K562 (cell line): ENCODE measurements around the gene CELSR2. TPM values are rescaled to one million over a fixed set of nuclear protein-coding genes. Genes with fewer than 3 reads are reported as not detected.

ENCODE experiments used
- BRCA1 ChIP-seq, 2 experiments: fragments of 450-650 bp in 1 of 2; sonication (generic) in 1 of 2; formaldehyde crosslinking in 1 of 2; IDR thresholded peaks; 2 replicates each; pipeline versions ENCODE4 v1.5.0 to v1.6.1; 2017 to 2020; ENCODE audit warnings: mild to moderate bottlenecking in 1 of 2, missing genetic modification reagents in 1 of 2
- CEBPB ChIP-seq: fragments of 450-650 bp; IDR thresholded peaks from 2 replicates; pipeline ENCODE4 v1.6.1; 2016; ENCODE audit warnings: missing genetic modification characterization, missing compliant biosample characterization
- HMG20A ChIP-seq: fragments of 450-650 bp; formaldehyde crosslinking; conservative IDR thresholded peaks from 2 replicates; pipeline ENCODE4 v1.4.0; 2020; ENCODE audit warnings: mild to moderate bottlenecking, mixed read lengths
- KHSRP ChIP-seq: fragments of 450-650 bp; IDR thresholded peaks from 2 replicates; pipeline ENCODE4 v1.6.1; 2017
- L3MBTL2 ChIP-seq: fragments of 450-650 bp; IDR thresholded peaks from 2 replicates; pipeline ENCODE4 v1.6.1; 2016; ENCODE audit warnings: mild to moderate bottlenecking, moderate library complexity
- SMAD1 ChIP-seq: fragments of 150-350 bp; IDR thresholded peaks from 2 replicates; pipeline ENCODE4 v1.6.1; 2014; ENCODE audit warnings: low read length, low read depth; ENCODE audit not compliant: partially characterized antibody
- U2AF1 ChIP-seq: fragments of 200-400 bp; formaldehyde crosslinking; optimal IDR thresholded peaks from 2 replicates; pipeline ENCODE3; 2017; ENCODE audit warnings: mild to moderate bottlenecking, low read depth, low read length, moderate library complexity
- ZNF668 ChIP-seq: fragments of 250-450 bp; sonication (Bioruptor Pico); IDR thresholded peaks from 2 replicates; pipeline ENCODE4 v1.8.0; 2022; ENCODE audit warnings: mild to moderate bottlenecking, inconsistent platforms
- polyA plus RNA-seq, 8 experiments: library from polyadenylated mRNA; depleted of rRNA in 4 of 8; stranded (reverse) in 5 of 8; unstranded in 3 of 8; fragments of >200 nt; fragmentation: Nextera tagmentation in 2 of 8; fragmentation: Illumina TruSeq in 1 of 8; extraction: Ambion mirVana in 2 of 8; extraction: Trizol in 1 of 8; gene quantifications; 2 replicates each; pipeline versions ENCODE4 v1.2.1 to v1.2.3, GENCODE V29; 2011 to 2014; ENCODE audit warnings: inconsistent platforms in 1 of 8, missing spikeins in 1 of 8
- total RNA-seq, 7 experiments: library from RNA; depleted of rRNA in 6 of 7; stranded (reverse); fragments of >200 nt in 6 of 7; fragmentation: Illumina TruSeq in 2 of 7; extraction: Trizol in 2 of 7; gene quantifications; 2 replicates each; pipeline versions ENCODE4 v1.2.1 to v1.2.3, GENCODE V29; 2011 to 2021; ENCODE audit warnings: low replicate concordance in 1 of 7
- TF ChIP-seq, protein P1 (sequence below), 2 experiments: fragments of 450-650 bp in 1 of 2; sonication (generic) in 1 of 2; formaldehyde crosslinking in 1 of 2; IDR thresholded peaks; 2 replicates each; pipeline versions ENCODE4 v1.7.1 to v1.9.0; 2016 to 2022; ENCODE audit warnings: inconsistent platforms in 1 of 2, mild to moderate bottlenecking in 1 of 2, missing genetic modification reagents in 1 of 2
- TF ChIP-seq, protein P2 (sequence below): fragments of 250-450 bp; sonication (Bioruptor Pico); IDR thresholded peaks from 2 replicates; pipeline ENCODE4 v1.4.0; 2020
- TF ChIP-seq, protein P3 (sequence below), 2 experiments: IDR thresholded peaks; 2 replicates each; pipeline ENCODE4 v1.6.1; 2012; ENCODE audit warnings: improper control_type of control experiment in 2 of 2, low read depth in 2 of 2, low read length in 2 of 2, borderline replicate concordance in 1 of 2

Gene CELSR2
- total and polyA plus RNA-seq, 9 of the 15 experiments (the other 6 are each of a cell fraction or from before 2014, with no cell fraction given), result 0.31 to 21.9 (median 4.2) TPM

DNA sequence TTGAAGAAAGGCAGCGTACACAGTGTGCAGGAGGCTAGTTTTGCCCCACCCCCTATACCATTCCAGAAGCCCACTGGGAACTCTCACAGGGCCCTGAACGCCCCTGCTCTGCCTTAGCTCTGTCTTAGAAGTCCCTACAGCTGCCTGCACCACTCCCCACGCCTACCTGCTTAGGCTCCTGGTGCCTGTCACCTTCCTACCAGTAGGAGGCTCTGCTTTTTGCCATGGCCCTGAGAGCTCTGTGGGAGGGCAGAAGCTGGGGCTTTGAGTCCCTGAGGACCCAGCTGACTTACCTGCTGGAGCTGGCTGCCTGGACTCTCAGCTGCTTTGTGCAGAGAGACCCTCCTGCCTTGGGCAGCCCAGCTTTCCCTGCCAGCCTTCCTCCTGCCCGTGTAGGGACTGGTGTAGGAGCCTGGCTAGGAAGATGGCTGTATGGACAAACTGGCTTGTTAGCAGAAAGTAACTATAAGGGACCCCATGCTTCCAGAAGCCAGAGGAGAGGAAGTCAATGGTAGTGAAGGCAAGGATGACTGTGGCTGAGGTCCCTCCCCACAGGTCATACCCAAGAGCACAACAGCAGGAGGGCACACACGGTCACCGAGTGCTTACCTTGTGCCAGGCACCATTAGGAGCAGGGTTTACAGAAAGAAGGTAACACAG is 9.8 kb upstream of the CELSR2 start (continued):
- TF ChIP-seq, protein P1, sequence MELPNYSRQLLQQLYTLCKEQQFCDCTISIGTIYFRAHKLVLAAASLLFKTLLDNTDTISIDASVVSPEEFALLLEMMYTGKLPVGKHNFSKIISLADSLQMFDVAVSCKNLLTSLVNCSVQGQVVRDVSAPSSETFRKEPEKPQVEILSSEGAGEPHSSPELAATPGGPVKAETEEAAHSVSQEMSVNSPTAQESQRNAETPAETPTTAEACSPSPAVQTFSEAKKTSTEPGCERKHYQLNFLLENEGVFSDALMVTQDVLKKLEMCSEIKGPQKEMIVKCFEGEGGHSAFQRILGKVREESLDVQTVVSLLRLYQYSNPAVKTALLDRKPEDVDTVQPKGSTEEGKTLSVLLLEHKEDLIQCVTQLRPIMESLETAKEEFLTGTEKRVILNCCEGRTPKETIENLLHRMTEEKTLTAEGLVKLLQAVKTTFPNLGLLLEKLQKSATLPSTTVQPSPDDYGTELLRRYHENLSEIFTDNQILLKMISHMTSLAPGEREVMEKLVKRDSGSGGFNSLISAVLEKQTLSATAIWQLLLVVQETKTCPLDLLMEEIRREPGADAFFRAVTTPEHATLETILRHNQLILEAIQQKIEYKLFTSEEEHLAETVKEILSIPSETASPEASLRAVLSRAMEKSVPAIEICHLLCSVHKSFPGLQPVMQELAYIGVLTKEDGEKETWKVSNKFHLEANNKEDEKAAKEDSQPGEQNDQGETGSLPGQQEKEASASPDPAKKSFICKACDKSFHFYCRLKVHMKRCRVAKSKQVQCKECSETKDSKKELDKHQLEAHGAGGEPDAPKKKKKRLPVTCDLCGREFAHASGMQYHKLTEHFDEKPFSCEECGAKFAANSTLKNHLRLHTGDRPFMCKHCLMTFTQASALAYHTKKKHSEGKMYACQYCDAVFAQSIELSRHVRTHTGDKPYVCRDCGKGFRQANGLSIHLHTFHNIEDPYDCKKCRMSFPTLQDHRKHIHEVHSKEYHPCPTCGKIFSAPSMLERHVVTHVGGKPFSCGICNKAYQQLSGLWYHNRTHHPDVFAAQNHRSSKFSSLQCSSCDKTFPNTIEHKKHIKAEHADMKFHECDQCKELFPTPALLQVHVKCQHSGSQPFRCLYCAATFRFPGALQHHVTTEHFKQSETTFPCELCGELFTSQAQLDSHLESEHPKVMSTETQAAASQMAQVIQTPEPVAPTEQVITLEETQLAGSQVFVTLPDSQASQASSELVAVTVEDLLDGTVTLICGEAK (IDR thresholded peaks at IDR 0.05), result no peak
- TF ChIP-seq, protein P1 (CRISPR knock-in tag; IDR thresholded peaks at IDR 0.05), result no peak
- TF ChIP-seq HMG20A (CRISPR knock-in tag) (no peak), SMAD1 (no peak), U2AF1 (no peak), ZNF668 (no peak), CEBPB (no peak), BRCA1 (IDR thresholded peaks at IDR 0.05) (no peak), BRCA1 (CRISPR knock-in tag; IDR thresholded peaks at IDR 0.05) (no peak), KHSRP (0 out of 2 replicates have a peak, but pooled peaks have one; percentile 9), L3MBTL2 (no peak)
- TF ChIP-seq, protein P2, sequence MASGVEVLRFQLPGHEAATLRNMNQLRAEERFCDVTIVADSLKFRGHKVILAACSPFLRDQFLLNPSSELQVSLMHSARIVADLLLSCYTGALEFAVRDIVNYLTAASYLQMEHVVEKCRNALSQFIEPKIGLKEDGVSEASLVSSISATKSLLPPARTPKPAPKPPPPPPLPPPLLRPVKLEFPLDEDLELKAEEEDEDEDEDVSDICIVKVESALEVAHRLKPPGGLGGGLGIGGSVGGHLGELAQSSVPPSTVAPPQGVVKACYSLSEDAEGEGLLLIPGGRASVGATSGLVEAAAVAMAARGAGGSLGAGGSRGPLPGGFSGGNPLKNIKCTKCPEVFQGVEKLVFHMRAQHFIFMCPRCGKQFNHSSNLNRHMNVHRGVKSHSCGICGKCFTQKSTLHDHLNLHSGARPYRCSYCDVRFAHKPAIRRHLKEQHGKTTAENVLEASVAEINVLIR (CRISPR knock-in tag), result no peak
- TF ChIP-seq, protein P3, sequence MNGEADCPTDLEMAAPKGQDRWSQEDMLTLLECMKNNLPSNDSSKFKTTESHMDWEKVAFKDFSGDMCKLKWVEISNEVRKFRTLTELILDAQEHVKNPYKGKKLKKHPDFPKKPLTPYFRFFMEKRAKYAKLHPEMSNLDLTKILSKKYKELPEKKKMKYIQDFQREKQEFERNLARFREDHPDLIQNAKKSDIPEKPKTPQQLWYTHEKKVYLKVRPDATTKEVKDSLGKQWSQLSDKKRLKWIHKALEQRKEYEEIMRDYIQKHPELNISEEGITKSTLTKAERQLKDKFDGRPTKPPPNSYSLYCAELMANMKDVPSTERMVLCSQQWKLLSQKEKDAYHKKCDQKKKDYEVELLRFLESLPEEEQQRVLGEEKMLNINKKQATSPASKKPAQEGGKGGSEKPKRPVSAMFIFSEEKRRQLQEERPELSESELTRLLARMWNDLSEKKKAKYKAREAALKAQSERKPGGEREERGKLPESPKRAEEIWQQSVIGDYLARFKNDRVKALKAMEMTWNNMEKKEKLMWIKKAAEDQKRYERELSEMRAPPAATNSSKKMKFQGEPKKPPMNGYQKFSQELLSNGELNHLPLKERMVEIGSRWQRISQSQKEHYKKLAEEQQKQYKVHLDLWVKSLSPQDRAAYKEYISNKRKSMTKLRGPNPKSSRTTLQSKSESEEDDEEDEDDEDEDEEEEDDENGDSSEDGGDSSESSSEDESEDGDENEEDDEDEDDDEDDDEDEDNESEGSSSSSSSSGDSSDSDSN (IDR thresholded peaks at IDR 0.05; ENCODE audit: borderline replicate concordance in 1 of 2, low read depth in 2 of 2, low read length in 2 of 2), result 0 out of 4 replicates have a peak, but pooled peaks of 1 of the 2 experiments have one; percentile 32
